HepG2 (cell line): ENCODE measurements around the gene BCL2L2. TPM values are rescaled to one million over a fixed set of nuclear protein-coding genes. Genes with fewer than 3 reads are reported as not detected.

ENCODE experiments used
- MLLT10 ChIP-seq: sonication (generic); formaldehyde crosslinking; IDR thresholded peaks from 2 replicates; pipeline ENCODE4 v1.4.0; 2020; ENCODE audit warnings: missing genetic modification reagents
- POLR2AphosphoS2 ChIP-seq: IDR thresholded peaks from 2 replicates; pipeline ENCODE4 v1.6.1; 2011; ENCODE audit warnings: low read depth, low read length, improper control_type of control experiment
- POLR2G ChIP-seq: fragments of 200-400 bp; formaldehyde crosslinking; IDR thresholded peaks from 2 replicates; pipeline ENCODE4 v1.6.1; 2018; ENCODE audit warnings: mild to moderate bottlenecking, low read depth, low read length, moderate library complexity
- RBAK ChIP-seq: sonication (generic); formaldehyde crosslinking; IDR thresholded peaks from 2 replicates; pipeline ENCODE4 v1.5.1; 2020; ENCODE audit warnings: mild to moderate bottlenecking, missing genetic modification reagents
- RFXAP ChIP-seq: sonication (generic); formaldehyde crosslinking; IDR thresholded peaks from 2 replicates; pipeline ENCODE4 v1.4.0; 2020; ENCODE audit warnings: missing genetic modification reagents, borderline replicate concordance
- RNF219 ChIP-seq: sonication (generic); formaldehyde crosslinking; IDR thresholded peaks from 2 replicates; pipeline ENCODE4 v1.5.0; 2020; ENCODE audit warnings: mild to moderate bottlenecking, missing genetic modification reagents
- USF2 ChIP-seq, 2 experiments: sonication (generic) in 1 of 2; formaldehyde crosslinking in 1 of 2; IDR thresholded peaks; 2 replicates each; pipeline versions ENCODE4 v1.5.1 to v1.6.1; 2011 to 2020; ENCODE audit warnings: borderline replicate concordance in 1 of 2, low read depth in 1 of 2, low read length in 1 of 2, mild to moderate bottlenecking in 1 of 2, missing genetic modification reagents in 1 of 2, moderate library complexity in 1 of 2
- ZBTB4 ChIP-seq: sonication (generic); formaldehyde crosslinking; IDR thresholded peaks from 2 replicates; pipeline ENCODE4 v1.4.0; 2020; ENCODE audit warnings: missing genetic modification reagents, mild to moderate bottlenecking, borderline replicate concordance
- ZHX1 ChIP-seq: sonication (generic); formaldehyde crosslinking; IDR thresholded peaks from 2 replicates; pipeline ENCODE4 v1.8.1; 2022; ENCODE audit warnings: low read depth, mild to moderate bottlenecking, missing genetic modification reagents
- ZNF17 ChIP-seq: sonication (generic); formaldehyde crosslinking; IDR thresholded peaks from 2 replicates; pipeline ENCODE4 v1.5.0; 2020; ENCODE audit warnings: mild to moderate bottlenecking, missing genetic modification reagents
- ZNF550 ChIP-seq: sonication (generic); formaldehyde crosslinking; IDR thresholded peaks from 2 replicates; pipeline ENCODE4 v1.4.0; 2020; ENCODE audit warnings: mild to moderate bottlenecking, missing genetic modification reagents, borderline replicate concordance
- ZNF570 ChIP-seq: sonication (generic); formaldehyde crosslinking; IDR thresholded peaks from 2 replicates; pipeline ENCODE4 v1.4.0; 2020; ENCODE audit warnings: mild to moderate bottlenecking, missing genetic modification reagents, borderline replicate concordance
- ZNF614 ChIP-seq: IDR thresholded peaks from 2 replicates; pipeline ENCODE4 v1.6.1; 2018; ENCODE audit warnings: missing biosample characterization, missing genetic modification reagents, inconsistent platforms, borderline replicate concordance
- ZNF652 ChIP-seq: IDR thresholded peaks from 2 replicates; pipeline ENCODE4 v1.6.1; 2016; ENCODE audit warnings: low read depth, borderline replicate concordance
- polyA plus RNA-seq, 8 experiments: library from polyadenylated mRNA; depleted of rRNA in 3 of 8; stranded (reverse) in 7 of 8; unstranded in 1 of 8; fragments of >200 nt; fragmentation: Illumina TruSeq in 4 of 8; extraction: Trizol in 4 of 8; gene quantifications; 2 replicates each; pipeline versions ENCODE4 v1.2.1 to v1.2.3, GENCODE V29; 2011 to 2016; ENCODE audit warnings: low read depth in 4 of 8, missing spikeins in 1 of 8, mixed read lengths in 1 of 8; ENCODE audit not compliant: insufficient read depth in 1 of 8
- total RNA-seq, 5 experiments: library from RNA; depleted of rRNA; stranded (reverse); fragments of >200 nt; fragmentation: Illumina TruSeq; extraction: Trizol; gene quantifications; 2 replicates each; pipeline ENCODE4 v1.2.3, GENCODE V29; 2016; ENCODE audit warnings: low read depth in 1 of 5
- TF ChIP-seq, protein P1 (sequence below): sonication (generic); formaldehyde crosslinking; IDR thresholded peaks from 2 replicates; pipeline ENCODE4 v1.5.0; 2020; ENCODE audit warnings: mild to moderate bottlenecking, missing genetic modification reagents, moderate library complexity

BCL2L2 gene
- total and polyA plus RNA-seq, 2 of the 13 experiments (the other 11 are each of a cell fraction or from before 2014, with no cell fraction given), result 28.1 to 49.8 TPM

DNA sequence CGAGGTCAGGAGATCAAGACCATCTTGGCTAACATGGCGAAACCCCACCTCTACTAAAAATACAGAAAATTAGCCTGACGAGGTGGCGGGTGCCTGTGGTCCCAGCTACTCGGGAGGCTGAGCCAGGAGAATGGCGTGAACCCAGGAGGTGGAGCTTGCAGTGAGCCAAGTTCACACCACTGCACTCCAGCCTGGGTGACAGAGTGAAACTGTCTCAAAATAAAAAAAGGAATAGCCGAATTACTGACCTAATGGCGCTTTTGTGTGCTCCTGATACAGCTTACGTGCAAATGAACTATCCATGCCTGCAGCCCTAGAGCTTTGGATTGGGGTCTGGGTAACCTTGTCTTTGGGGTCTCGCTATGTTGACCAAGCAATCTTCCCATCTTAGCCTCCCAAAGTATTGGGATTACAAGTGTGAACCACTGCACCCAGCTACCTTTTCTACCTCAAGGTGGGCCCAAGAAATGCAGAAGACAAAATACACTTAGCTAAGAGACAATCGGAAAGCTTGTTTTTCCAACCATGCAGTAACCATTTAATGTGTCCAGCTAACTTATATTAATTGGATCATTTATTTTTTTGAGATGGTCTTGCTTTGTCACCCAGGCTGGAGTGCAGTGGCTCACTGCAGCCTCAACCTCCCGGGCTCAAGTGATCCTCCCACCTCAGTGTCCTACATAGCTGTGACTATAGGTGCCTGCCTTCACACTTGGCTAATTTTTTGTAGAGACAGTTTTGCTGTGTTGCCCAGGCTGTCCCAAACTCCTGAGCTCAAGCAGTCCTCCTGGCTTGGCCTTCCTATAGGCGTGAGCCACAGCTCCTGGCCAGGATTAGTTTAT lies 20.1 kb downstream of the BCL2L2 start (continued):
- TF ChIP-seq ZNF614 (CRISPR knock-in tag) (peak; percentile 7; the same call in 1 of the 2 replicates), ZNF17 (CRISPR knock-in tag) (no peak), RBAK (no peak), ZNF570 (CRISPR knock-in tag) (no peak), MLLT10 (CRISPR knock-in tag) (no peak), ZNF652 (CRISPR knock-in tag) (no peak), ZBTB4 (peak; percentile 29; the same call in 1 of the 2 replicates), USF2 (IDR thresholded peaks at IDR 0.05; ENCODE audit: low read depth, low read length) (no peak), USF2 (CRISPR knock-in tag; IDR thresholded peaks at IDR 0.05; ENCODE audit: borderline replicate concordance) (no peak), POLR2AphosphoS2 (peak; percentile 94), POLR2G (peak; percentile 92), ZNF550 (no peak), ZHX1 (CRISPR knock-in tag) (no peak), RFXAP (CRISPR knock-in tag) (no peak), RNF219 (CRISPR knock-in tag) (no peak)
- TF ChIP-seq, protein P1, sequence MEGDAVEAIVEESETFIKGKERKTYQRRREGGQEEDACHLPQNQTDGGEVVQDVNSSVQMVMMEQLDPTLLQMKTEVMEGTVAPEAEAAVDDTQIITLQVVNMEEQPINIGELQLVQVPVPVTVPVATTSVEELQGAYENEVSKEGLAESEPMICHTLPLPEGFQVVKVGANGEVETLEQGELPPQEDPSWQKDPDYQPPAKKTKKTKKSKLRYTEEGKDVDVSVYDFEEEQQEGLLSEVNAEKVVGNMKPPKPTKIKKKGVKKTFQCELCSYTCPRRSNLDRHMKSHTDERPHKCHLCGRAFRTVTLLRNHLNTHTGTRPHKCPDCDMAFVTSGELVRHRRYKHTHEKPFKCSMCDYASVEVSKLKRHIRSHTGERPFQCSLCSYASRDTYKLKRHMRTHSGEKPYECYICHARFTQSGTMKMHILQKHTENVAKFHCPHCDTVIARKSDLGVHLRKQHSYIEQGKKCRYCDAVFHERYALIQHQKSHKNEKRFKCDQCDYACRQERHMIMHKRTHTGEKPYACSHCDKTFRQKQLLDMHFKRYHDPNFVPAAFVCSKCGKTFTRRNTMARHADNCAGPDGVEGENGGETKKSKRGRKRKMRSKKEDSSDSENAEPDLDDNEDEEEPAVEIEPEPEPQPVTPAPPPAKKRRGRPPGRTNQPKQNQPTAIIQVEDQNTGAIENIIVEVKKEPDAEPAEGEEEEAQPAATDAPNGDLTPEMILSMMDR (CRISPR knock-in tag), result no peak
